ENCODE results near the gene UXS1. TPM values are rescaled to one million over a fixed set of nuclear protein-coding genes. Genes with fewer than 3 reads are reported as not detected.

UXS1 gene
- total RNA-seq, 4 donors from 2014 or later = 18.5 to 26.5 (median 22.8) TPM

GRCh38 chr2:106113361-106113966, 80.6 kb downstream of the UXS1 start:
- no peak for TF ChIP-seq CTCF (IDR thresholded peaks at IDR 0.05; ENCODE audit: low read depth)

- TF ChIP-seq CTCF (IDR thresholded peaks at IDR 0.05; ENCODE audit: low read depth) = no peak
Observed at GRCh38 chr2:106111882-106112571, 82.1 kb downstream of the UXS1 start.

- TF ChIP-seq CTCF (IDR thresholded peaks at IDR 0.05; ENCODE audit: low read depth) = no peak
Observed at GRCh38 chr2:106109675-106110424, 84.3 kb downstream of the UXS1 start.

DNA sequence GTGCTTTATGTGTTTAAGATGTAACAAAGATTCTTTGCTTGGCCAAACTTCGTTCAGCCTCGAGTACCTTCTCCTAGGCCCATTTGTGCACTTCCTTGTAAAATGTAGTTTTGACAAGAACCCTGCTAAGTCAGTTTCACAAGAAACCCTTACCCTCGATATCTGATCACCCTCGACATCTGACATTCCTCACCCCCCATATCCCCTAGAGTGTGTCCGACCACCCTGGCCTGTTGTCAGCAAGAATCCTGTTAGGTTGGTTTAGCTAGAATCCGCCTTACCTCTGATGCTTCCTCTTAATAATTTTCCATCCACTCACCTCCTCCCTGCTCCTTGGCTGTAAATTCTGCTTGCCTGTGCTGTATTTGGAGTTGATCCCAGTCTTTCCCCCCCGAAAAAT, 85.3 kb downstream of the UXS1 start:
- no peak for TF ChIP-seq CTCF (IDR thresholded peaks at IDR 0.05; ENCODE audit: low read depth)

GRCh38 chr2:106108351-106108750, 85.8 kb downstream of the UXS1 start:
- no peak for TF ChIP-seq CTCF (IDR thresholded peaks at IDR 0.05; ENCODE audit: low read depth)

GRCh38 chr2:106107509-106108131, 86.5 kb downstream of the UXS1 start:
- TF ChIP-seq CTCF (IDR thresholded peaks at IDR 0.05; ENCODE audit: low read depth) = no peak

Data from subcutaneous adipose tissue (tissue), 4 donors.